Measurements from ENCODE around the gene TRIM67.
A peak's percentile ranks its signal among the peaks of the same experiment; 100 is the strongest.

TRIM67 gene

GRCh38 chr1:231199868-231200267 lies 38.0 kb downstream of the TRIM67 start:
- Histone ChIP-seq H3K9ac (ENCODE audit: low read length) (no peak overlapping the region), H3K36me3 (ENCODE audit: control insufficient read depth, low read depth, low read length) (no peaks in the 10 kb centered on the region), H3K27me3 (ENCODE audit: control insufficient read depth, insufficient read depth, low read length) (peaks cover 33% of the 10 kb centered on the region), H3K27ac (ENCODE audit: low read length) (no peak overlapping the region), H3K9me3 (ENCODE audit: control insufficient read depth, low read depth, low read length) (no peaks in the 10 kb centered on the region), H3K4me3 (ENCODE audit: low read length) (no peak overlapping the region), H3K4me1 (ENCODE audit: control insufficient read depth, low read depth, low read length) (no peaks in the 10 kb centered on the region)

DNA sequence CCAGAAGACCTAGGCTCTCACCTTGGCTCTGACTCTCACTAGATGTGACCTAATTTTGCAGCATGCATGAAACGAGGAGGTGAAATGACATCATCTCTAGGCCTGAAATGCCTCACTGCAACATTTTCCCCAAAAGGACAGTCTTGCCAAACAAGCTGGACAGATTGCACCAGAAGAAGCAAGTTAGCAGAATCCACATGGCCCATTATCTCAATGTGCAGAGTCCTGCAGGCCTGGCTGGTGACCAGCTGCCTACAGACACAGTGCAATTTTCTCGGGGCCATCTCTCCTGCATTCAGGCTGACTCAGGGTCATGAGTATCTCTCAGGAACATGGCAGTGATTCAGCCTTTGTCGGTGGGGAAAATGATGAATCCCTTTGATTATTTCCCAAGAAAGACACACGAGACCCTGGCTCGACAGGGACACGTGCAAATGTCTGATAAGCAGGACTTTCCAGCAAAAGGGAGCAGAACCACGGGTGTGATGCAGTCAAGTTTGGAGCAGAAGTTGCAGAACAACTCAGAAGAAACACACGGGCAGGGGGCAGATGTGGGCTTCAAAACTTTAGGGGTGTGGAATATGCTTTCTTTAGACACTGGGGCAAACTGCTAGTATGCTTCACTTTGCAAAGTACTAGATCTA lies 38.7 kb downstream of the TRIM67 start:
- no peaks in the 10 kb centered on the region for H3K36me3 ChIP-seq (ENCODE audit: control insufficient read depth, low read depth, low read length)
- no peak overlapping the region for H3K9ac ChIP-seq (ENCODE audit: low read length)
- H3K4me3 ChIP-seq (ENCODE audit: low read length), result no peak overlapping the region
- no peak overlapping the region for H3K27ac ChIP-seq (ENCODE audit: low read length)
- H3K9me3 ChIP-seq (ENCODE audit: control insufficient read depth, low read depth, low read length), result no peaks in the 10 kb centered on the region
- no peaks in the 10 kb centered on the region for H3K4me1 ChIP-seq (ENCODE audit: control insufficient read depth, low read depth, low read length)
- H3K27me3 ChIP-seq (ENCODE audit: control insufficient read depth, insufficient read depth, low read length), result peaks cover 33% of the 10 kb centered on the region

DNA sequence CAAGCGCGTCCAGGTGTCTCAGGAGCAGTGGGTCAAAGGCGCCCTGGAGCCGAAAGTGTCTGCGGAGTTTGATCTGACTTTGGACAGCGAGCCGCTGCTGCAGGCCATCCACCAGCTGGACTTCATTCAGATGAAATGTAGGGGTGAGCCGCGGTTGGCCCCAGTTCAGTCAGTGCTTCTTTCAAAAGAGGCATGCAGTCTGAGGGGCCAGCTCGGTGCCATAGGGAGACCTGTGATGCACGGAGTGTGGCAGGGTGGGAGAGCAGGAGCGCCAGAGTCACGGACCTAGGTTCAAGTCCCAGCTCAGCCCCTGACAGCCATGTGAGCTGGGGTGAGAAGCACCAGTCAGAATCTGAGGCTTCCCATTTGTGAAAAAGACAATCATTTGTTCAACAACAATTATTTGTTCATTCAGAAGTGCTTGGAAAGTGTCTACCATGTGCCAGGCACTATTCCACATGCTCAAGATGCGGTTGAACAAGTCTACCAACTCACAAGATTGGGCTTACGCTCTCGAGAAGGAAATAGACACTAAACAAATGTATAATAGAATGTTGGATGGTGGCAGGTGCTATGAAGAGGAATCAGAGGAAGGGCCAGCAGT lies 39.6 kb downstream of the TRIM67 start:
- H3K27me3 ChIP-seq (ENCODE audit: control insufficient read depth, insufficient read depth, low read length), result peaks cover 33% of the 10 kb centered on the region
- no peak overlapping the region for H3K4me3 ChIP-seq (ENCODE audit: low read length)
- no peaks in the 10 kb centered on the region for H3K9me3 ChIP-seq (ENCODE audit: control insufficient read depth, low read depth, low read length)
- H3K4me1 ChIP-seq (ENCODE audit: control insufficient read depth, low read depth, low read length), result no peaks in the 10 kb centered on the region
- H3K36me3 ChIP-seq (ENCODE audit: control insufficient read depth, low read depth, low read length), result no peaks in the 10 kb centered on the region
- H3K27ac ChIP-seq (ENCODE audit: low read length), result no peak overlapping the region
- H3K9ac ChIP-seq (ENCODE audit: low read length), result no peak overlapping the region

DNA sequence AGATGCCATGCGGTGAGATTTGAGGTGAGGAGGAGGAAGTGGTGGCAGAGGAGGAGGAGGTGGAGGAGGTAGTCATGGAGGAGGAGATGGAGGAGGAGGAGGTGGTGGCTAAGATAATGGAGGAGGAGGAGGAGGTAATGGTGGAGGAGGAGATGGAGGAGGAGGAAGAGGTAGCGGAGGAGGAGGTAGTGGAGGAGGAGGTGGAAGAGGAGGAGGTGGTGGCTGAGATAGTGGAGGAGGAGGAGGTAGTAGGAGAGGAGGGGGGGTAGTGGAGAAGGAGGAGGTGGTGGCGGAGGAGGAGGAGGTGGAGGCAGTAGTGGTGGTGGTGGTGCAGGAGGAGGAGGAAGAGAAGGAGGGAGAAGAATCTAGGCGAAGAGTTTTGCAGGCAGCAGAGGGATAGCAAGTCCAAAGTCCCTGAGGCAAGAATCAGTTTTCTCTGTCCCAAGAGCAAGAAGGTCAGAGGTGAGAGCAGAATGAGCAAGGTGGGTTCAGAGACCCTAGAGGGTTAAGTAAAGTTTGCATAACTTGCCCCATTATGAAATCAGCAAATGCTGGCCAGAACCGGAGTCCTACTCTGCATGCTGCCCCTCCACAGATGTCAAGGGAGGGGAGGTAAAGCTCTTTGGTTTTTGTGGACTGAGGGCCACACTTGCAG lies 40.2 kb downstream of the TRIM67 start:
- Histone ChIP-seq H3K4me3 (ENCODE audit: low read length) (no peak overlapping the region), H3K9me3 (ENCODE audit: control insufficient read depth, low read depth, low read length) (no peaks in the 10 kb centered on the region), H3K9ac (ENCODE audit: low read length) (no peak overlapping the region), H3K36me3 (ENCODE audit: control insufficient read depth, low read depth, low read length) (no peaks in the 10 kb centered on the region), H3K27me3 (ENCODE audit: control insufficient read depth, insufficient read depth, low read length) (peaks cover 33% of the 10 kb centered on the region), H3K27ac (ENCODE audit: low read length) (no peak overlapping the region), H3K4me1 (ENCODE audit: control insufficient read depth, low read depth, low read length) (no peaks in the 10 kb centered on the region)

DNA sequence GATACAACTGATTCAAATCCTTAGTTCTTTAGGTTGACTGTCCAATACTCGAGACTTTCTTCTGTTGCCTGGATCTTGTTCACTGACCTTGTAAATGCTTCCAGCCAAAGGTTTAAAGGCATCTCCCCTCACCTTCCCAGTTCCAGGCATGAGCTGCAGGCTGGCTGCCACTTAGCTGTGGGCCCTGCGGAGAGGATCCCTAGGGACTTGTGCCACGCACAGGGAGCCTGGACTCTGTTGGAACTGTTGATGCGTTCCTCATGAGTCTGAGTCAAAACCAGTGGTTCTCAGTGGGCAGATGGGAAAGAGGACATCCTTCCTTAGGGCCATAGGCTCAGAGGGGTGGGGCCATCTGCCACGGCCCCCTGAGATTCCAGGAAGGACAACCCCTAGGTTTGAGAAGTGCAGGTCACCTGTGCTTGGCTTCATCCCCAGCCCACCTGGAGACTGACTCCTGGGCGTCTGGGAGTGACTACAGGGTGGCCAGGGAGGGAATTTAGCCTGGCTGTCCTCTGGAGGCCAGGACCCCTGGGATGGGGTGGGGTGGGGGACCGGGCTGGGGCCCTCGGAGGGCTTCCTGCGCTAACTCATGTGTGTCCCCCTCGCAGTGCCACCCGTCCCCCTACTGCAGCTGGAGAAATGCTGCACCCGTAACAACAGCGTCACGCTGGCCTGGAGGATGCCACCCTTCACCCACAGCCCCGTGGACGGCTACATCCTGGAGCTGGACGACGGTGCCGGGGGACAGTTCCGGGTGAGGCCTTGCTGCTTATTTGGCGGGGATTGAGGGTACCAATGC lies 41.6 kb downstream of the TRIM67 start:
- Histone ChIP-seq H3K4me1 (ENCODE audit: control insufficient read depth, low read depth, low read length) (no peaks in the 10 kb centered on the region), H3K27ac (ENCODE audit: low read length) (no peak overlapping the region), H3K36me3 (ENCODE audit: control insufficient read depth, low read depth, low read length) (no peaks in the 10 kb centered on the region), H3K9me3 (ENCODE audit: control insufficient read depth, low read depth, low read length) (no peaks in the 10 kb centered on the region), H3K9ac (ENCODE audit: low read length) (no peak overlapping the region), H3K27me3 (ENCODE audit: control insufficient read depth, insufficient read depth, low read length) (peaks cover 33% of the 10 kb centered on the region), H3K4me3 (ENCODE audit: low read length) (no peak overlapping the region)

DNA sequence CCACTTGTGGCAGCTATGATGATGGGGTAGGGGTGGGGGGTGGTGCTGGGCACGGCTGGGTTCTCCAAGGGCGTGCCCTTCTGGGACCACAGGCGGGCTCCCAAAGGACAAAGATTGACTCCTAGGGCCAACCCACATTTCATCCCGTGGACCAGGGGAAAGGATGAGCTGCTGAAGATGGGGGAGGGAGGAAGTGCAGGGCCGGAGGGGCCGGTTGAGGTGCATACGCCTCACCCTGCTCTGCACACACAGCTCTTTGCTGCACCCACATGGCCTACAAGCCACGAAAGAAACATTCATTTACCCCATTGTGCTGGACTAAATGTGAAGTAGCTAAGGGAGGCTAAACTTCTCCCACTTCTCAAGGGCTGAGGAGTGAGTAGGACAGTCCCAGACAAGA lies 45.0 kb downstream of the TRIM67 start:
- no peak overlapping the region for H3K27ac ChIP-seq (ENCODE audit: low read length)
- H3K27me3 ChIP-seq (ENCODE audit: control insufficient read depth, insufficient read depth, low read length), result peaks cover 34% of the 10 kb centered on the region
- no peak overlapping the region for H3K4me3 ChIP-seq (ENCODE audit: low read length)

DNA sequence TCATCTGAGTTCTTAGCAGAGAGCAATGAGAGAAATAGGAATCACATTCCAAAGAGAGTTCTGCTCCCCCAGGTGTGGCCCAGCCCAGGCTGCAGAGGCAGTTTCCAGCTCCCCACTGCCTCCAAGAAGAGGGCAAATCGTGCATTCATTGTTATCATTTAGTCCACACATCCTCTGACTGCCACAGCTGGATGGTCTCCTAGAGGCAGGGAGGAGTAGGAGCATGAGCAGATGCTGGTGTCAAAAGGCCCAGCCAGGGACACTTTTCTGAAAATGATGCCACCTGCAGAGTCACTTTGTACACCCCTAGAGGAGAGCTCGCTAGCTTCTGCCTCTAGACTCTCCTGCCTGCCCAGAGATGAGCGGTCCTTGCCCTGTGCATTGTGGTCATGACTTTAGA lies 45.6 kb downstream of the TRIM67 start:
- no peaks in the 10 kb centered on the region for H3K9me3 ChIP-seq (ENCODE audit: control insufficient read depth, low read depth, low read length)
- H3K9ac ChIP-seq (ENCODE audit: low read length), result no peak overlapping the region
- H3K27me3 ChIP-seq (ENCODE audit: control insufficient read depth, insufficient read depth, low read length), result peaks cover 34% of the 10 kb centered on the region
- no peak overlapping the region for H3K27ac ChIP-seq (ENCODE audit: low read length)
- no peaks in the 10 kb centered on the region for H3K36me3 ChIP-seq (ENCODE audit: control insufficient read depth, low read depth, low read length)
- no peaks in the 10 kb centered on the region for H3K4me1 ChIP-seq (ENCODE audit: control insufficient read depth, low read depth, low read length)
- no peak overlapping the region for H3K4me3 ChIP-seq (ENCODE audit: low read length)

More for the DNA sequence above, 45.0 kb downstream of the TRIM67 start:
- H3K9me3 ChIP-seq (ENCODE audit: control insufficient read depth, low read depth, low read length), result no peaks in the 10 kb centered on the region
- no peaks in the 10 kb centered on the region for H3K36me3 ChIP-seq (ENCODE audit: control insufficient read depth, low read depth, low read length)
- H3K9ac ChIP-seq (ENCODE audit: low read length), result no peak overlapping the region
- H3K4me1 ChIP-seq (ENCODE audit: control insufficient read depth, low read depth, low read length), result no peaks in the 10 kb centered on the region

- H3K9me3 ChIP-seq (ENCODE audit: control insufficient read depth, low read depth, low read length), result no peaks in the 10 kb centered on the region
- H3K9ac ChIP-seq (ENCODE audit: low read length), result no peak overlapping the region
- H3K27ac ChIP-seq (ENCODE audit: low read length), result no peak overlapping the region
- no peaks in the 10 kb centered on the region for H3K36me3 ChIP-seq (ENCODE audit: control insufficient read depth, low read depth, low read length)
- H3K27me3 ChIP-seq (ENCODE audit: control insufficient read depth, insufficient read depth, low read length), result peaks cover 45% of the 10 kb centered on the region
- H3K4me1 ChIP-seq (ENCODE audit: control insufficient read depth, low read depth, low read length), result no peaks in the 10 kb centered on the region
- no peak overlapping the region for H3K4me3 ChIP-seq (ENCODE audit: low read length)
These were observed 47.1 kb downstream of the TRIM67 start for GRCh38 chr1:231208980-231209379.

GRCh38 chr1:231209531-231209930 lies 47.7 kb downstream of the TRIM67 start:
- Histone ChIP-seq H3K9me3 (ENCODE audit: control insufficient read depth, low read depth, low read length) (no peaks in the 10 kb centered on the region), H3K27me3 (ENCODE audit: control insufficient read depth, insufficient read depth, low read length) (peaks cover 45% of the 10 kb centered on the region), H3K27ac (ENCODE audit: low read length) (no peak overlapping the region), H3K9ac (ENCODE audit: low read length) (no peak overlapping the region), H3K36me3 (ENCODE audit: control insufficient read depth, low read depth, low read length) (no peaks in the 10 kb centered on the region), H3K4me1 (ENCODE audit: control insufficient read depth, low read depth, low read length) (no peaks in the 10 kb centered on the region), H3K4me3 (ENCODE audit: low read length) (no peak overlapping the region)

DNA sequence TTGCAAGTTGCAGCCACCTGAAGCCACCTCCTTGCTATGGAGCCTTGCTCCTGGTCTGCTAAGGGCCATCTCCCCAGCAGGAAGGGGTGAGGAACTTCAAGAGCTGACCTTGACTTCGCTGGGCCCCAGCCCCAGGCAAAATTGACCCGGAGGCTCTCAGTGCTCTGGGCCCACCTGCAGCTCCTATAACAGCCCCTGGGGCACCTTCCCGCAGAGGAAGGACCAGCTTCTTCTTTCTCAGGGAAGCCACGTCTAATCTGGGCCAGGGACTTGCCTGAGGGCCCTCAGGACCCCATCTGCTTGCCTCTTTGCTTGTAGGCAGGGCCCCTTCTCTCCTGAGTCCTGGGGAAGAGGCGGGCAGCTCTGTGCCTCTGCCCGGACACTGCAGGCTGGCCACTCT lies 48.3 kb downstream of the TRIM67 start:
- H3K36me3 ChIP-seq (ENCODE audit: control insufficient read depth, low read depth, low read length), result no peaks in the 10 kb centered on the region
- H3K9ac ChIP-seq (ENCODE audit: low read length), result no peak overlapping the region
- no peaks in the 10 kb centered on the region for H3K4me1 ChIP-seq (ENCODE audit: control insufficient read depth, low read depth, low read length)
- H3K27ac ChIP-seq (ENCODE audit: low read length), result no peak overlapping the region
- no peak overlapping the region for H3K4me3 ChIP-seq (ENCODE audit: low read length)
- H3K27me3 ChIP-seq (ENCODE audit: control insufficient read depth, insufficient read depth, low read length), result peaks cover 49% of the 10 kb centered on the region
- no peaks in the 10 kb centered on the region for H3K9me3 ChIP-seq (ENCODE audit: control insufficient read depth, low read depth, low read length)

- H3K9me3 ChIP-seq (ENCODE audit: control insufficient read depth, low read depth, low read length), result no peaks in the 10 kb centered on the region
- no peak overlapping the region for H3K9ac ChIP-seq (ENCODE audit: low read length)
- peaks cover 60% of the 10 kb centered on the region for H3K27me3 ChIP-seq (ENCODE audit: control insufficient read depth, insufficient read depth, low read length)
- no peak overlapping the region for H3K27ac ChIP-seq (ENCODE audit: low read length)
- peak overlapping the region; percentile 44 for H3K4me3 ChIP-seq (ENCODE audit: low read length)
- H3K4me1 ChIP-seq (ENCODE audit: control insufficient read depth, low read depth, low read length), result no peaks in the 10 kb centered on the region
- no peaks in the 10 kb centered on the region for H3K36me3 ChIP-seq (ENCODE audit: control insufficient read depth, low read depth, low read length)
These were observed 49.4 kb downstream of the TRIM67 start for GRCh38 chr1:231211005-231211857.

Measured in iPS-18a (cell line).